ENCODE data around the gene DIDO1. TPM values are rescaled to one million over a fixed set of nuclear protein-coding genes. Genes with fewer than 3 reads are reported as not detected.
A peak's percentile ranks its signal among the peaks of the same experiment; 100 is the strongest.

Gene DIDO1
- total RNA-seq, 2 donors from 2014 or later, result 53.5 to 68.3 TPM

- peaks cover 2% of the 10 kb centered on the region for H3K4me1 ChIP-seq (ENCODE audit: control insufficient read depth, insufficient read depth, low read length)
- no peak overlapping the region for H3K27ac ChIP-seq (ENCODE audit: low read depth, low read length)
- H3K9ac ChIP-seq (ENCODE audit: extremely low read depth, low read length, poor library complexity, severe bottlenecking), result no peak overlapping the region
- WGBS, 2 experiments (ENCODE audit: insufficient coverage in 1 of 2, insufficient read length in 1 of 2), result 93 to 96% methylated on average over 25 to 32 of the region's 32 CpGs
- Mint-ChIP-seq H3K4me3 (no peak overlapping the region), H3K9me3 (no peaks in the 10 kb centered on the region), H3K27me3 (ENCODE audit: insufficient read depth) (no peaks in the 10 kb centered on the region), H3K36me3 (ENCODE audit: low read depth) (peaks cover 10% of the 10 kb centered on the region), H3K4me1 (peaks cover 12% of the 10 kb centered on the region), H3K27ac (no peak overlapping the region)
- peaks cover 44% of the 10 kb centered on the region for H3K36me3 ChIP-seq (ENCODE audit: control insufficient read depth, insufficient read depth, low read length)
- peak; percentile 38 for DNase-seq
- no peak for TF ChIP-seq CTCF (conservative IDR thresholded peaks at IDR 0.05)
- H3K9me3 ChIP-seq (ENCODE audit: control insufficient read depth, low read length), result no peaks in the 10 kb centered on the region
- no peaks in the 10 kb centered on the region for H3K27me3 ChIP-seq (ENCODE audit: control insufficient read depth, insufficient read depth, low read length, poor library complexity, severe bottlenecking)
- H3K4me3 ChIP-seq (ENCODE audit: low read length), result no peak overlapping the region
Observed at GRCh38 chr20:62829231-62830230, 96.8 kb downstream of the DIDO1 start.

- H3K9me3 Mint-ChIP-seq, result no peaks in the 10 kb centered on the region
- peak; percentile 33 for DNase-seq
Observed at GRCh38 chr20:62828511-62829230, 97.6 kb downstream of the DIDO1 start.

More at GRCh38 chr20:62828511-62829230, 97.6 kb downstream of the DIDO1 start:
- no peaks in the 10 kb centered on the region for H3K9me3 ChIP-seq (ENCODE audit: control insufficient read depth, low read length)
- Mint-ChIP-seq H3K4me1 (peaks cover 12% of the 10 kb centered on the region), H3K36me3 (ENCODE audit: low read depth) (peaks cover 10% of the 10 kb centered on the region), H3K4me3 (no peak overlapping the region), H3K27me3 (ENCODE audit: insufficient read depth) (no peaks in the 10 kb centered on the region), H3K27ac (no peak overlapping the region)
- no peaks in the 10 kb centered on the region for H3K27me3 ChIP-seq (ENCODE audit: control insufficient read depth, insufficient read depth, low read length, poor library complexity, severe bottlenecking)
- 93 to 98% methylated on average over 11 to 29 of the region's 29 CpGs for WGBS, 2 experiments (ENCODE audit: insufficient coverage in 1 of 2, insufficient read length in 1 of 2)
- no peak overlapping the region for H3K9ac ChIP-seq (ENCODE audit: extremely low read depth, low read length, poor library complexity, severe bottlenecking)
- H3K4me3 ChIP-seq (ENCODE audit: low read length), result no peak overlapping the region
- H3K27ac ChIP-seq (ENCODE audit: low read depth, low read length), result no peak overlapping the region
- peaks cover 10% of the 10 kb centered on the region for H3K4me1 ChIP-seq (ENCODE audit: control insufficient read depth, insufficient read depth, low read length)
- peaks cover 44% of the 10 kb centered on the region for H3K36me3 ChIP-seq (ENCODE audit: control insufficient read depth, insufficient read depth, low read length)
- TF ChIP-seq CTCF (conservative IDR thresholded peaks at IDR 0.05), result no peak
